ENCODE data around the gene CASKIN1. TPM values are rescaled to one million over a fixed set of nuclear protein-coding genes. Genes with fewer than 3 reads are reported as not detected.

CASKIN1 gene
- total RNA-seq, 1 donor from 2014 or later, result 0.18 TPM

DNA sequence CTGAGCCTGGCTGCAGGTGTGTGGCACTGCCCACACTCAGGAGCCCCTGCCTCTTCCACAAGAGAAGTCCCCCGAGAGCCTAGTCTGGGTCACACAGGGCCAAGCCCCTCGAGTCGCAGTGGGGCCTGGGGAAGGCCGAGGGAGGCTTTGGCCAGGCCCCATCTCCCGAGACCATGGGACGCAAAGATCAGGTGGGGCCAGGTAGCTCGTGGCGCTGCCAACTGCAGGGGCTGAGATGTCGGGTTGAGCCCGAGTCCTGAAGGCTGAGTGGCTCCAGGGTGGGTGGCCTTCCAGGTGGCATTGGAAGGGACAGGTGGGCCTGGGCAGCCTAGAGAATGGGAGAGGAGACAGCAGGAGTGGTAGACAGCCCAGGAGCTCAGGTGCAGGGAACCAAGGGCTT is 34.5 kb downstream of the CASKIN1 start:
- DNase-seq (ENCODE audit: extremely low read depth, low read depth, low spot score), result no peak

DNA sequence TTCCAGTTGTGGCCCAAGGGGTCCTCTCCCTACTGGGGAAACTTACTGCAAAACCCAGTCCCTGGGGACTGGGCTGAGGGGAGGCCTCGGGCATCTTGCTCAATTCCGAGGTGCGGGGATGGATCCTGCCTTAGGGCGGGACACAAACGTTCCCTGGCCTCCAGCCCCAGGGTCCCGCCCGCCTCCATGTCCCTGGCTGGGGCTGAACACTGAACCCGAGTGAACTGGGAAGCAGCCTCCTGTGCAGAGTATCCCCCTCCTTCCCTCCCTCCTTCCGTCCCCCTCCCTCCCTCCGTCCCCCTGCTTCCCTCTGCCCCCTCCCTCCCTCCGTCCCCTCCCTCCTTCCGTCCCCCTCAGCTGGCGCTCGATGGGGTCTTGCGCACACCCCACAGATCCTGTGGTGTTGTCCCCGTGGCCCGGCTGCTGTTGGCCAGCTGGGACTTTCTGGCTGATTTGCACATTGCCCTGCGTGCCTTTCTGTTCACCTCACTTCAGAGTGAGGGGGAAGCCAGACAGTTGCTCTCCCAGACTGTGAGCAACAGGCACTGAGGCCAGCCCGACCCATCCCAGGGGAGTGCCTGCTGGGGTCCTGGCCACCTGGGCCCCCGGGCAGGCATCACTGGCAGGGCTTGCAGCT is 35.4 kb downstream of the CASKIN1 start:
- no peak for DNase-seq (ENCODE audit: extremely low read depth, low read depth, low spot score)

DNA sequence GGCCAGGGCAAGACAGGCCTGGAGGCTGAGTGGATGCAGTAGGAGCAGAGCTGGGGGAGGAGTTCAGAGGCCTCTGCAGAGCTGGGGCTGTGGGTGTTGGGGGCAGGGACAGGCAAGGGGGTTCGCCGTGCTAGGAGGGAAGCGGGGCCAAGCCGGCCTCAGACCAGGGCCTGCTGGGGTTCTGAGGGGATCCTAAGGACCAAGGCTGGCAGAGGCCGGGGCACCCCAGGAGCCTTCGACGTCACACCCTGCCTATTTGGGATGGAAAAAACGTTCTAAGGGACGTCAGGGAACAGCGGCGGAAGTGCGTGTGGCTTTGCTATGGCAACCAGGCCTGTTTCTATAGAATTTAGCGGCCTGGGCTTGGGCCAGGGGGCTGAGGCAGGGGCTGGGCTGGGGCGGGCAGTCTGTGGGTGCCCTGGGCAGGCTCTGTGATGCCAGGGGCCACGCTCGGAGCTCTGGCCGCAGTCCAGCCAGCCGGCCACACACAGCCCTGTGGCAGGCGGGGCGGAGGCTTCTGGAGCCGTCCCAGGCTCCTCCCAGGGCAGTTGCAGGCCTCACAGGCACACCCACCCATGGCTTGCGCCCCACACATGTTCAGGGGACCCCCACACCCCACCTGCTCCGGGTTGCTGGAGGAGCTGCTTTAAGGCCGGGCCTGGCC is 37.1 kb downstream of the CASKIN1 start:
- no peak for DNase-seq (ENCODE audit: extremely low read depth, low read depth, low spot score)

GRCh38 chr16:2158262-2158638 is 38.2 kb downstream of the CASKIN1 start:
- no peak for DNase-seq (ENCODE audit: extremely low read depth, low read depth, low spot score)

GRCh38 chr16:2157480-2158261 is 38.7 kb downstream of the CASKIN1 start:
- DNase-seq (ENCODE audit: extremely low read depth, low read depth, low spot score), result no peak

DNA sequence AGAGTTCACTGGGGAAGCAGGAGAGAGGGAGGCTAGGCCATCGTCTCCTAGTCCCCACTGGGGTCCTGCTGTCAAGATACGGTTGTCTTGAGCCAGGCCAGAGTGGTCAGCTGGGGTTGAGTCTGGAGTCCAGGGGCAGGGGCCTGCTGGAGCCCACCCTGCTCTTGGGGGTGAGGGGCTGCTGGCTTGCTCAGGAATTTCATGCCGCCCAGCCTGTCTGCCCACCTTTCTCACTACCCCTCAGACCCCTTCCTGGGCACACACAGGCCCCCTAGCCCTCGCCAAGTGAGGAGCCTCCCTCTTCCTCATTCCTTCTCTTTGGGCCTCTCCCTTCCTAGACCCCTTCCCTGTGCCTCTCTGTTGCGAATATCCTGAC is 39.6 kb downstream of the CASKIN1 start:
- DNase-seq (ENCODE audit: extremely low read depth, low read depth, low spot score), result no peak

DNA sequence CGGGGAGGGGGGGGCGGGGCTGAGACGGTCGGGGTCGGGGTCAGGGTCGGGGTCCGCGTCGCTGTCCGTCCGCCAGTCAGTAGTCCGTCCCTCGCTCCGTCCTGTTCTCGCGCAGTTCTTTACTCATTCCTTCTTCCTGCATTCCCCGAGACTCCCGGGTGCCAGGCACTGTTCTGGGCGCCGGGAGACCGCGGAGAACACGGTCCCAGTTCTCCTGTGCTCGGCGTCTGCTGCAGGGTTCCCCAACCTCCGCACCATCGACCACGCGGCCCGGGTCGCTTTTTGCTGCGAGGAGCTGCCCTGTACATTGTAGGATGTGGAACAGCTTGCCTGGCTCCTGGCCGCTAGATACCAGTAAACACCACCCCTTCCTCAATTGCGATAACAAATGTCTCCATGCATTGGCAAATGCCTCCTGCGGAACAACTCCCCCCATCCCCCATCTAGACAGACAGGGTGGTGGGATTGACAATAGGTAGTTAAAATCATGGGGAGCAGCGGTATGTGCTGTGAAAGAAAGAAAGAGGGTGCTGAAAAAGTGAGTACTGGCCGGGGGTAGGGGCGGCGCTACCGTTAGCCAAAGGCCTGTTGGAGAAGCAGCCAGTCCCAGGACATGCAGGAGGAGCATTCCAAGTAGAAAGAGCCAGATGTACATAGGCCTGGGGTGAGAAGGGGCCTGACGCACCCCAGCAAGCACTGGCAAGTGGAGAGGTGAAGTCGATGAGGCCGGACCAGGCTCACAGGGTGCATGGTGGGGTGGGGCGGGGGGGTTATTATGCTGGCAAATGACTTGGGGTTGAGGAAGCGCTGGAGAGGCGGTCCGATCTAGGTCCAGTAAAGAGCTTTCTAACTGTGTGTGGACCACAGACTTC is 40.2 kb downstream of the CASKIN1 start:
- DNase-seq (ENCODE audit: extremely low read depth, low read depth, low spot score), result no peak

- peak; percentile 100 for DNase-seq (ENCODE audit: extremely low read depth, low read depth, low spot score)
These were observed 41.1 kb downstream of the CASKIN1 start, which contains the start of gene TRAF7 for GRCh38 chr16:2155091-2155950. Gene TRAF7, plus strand, starts transcription at chr16:2155782. Its CDS starts 8,139 bp downstream, at chr16:2163921.

- DNase-seq (ENCODE audit: extremely low read depth, low read depth, low spot score), result no peak
These were observed 41.8 kb downstream of the CASKIN1 start for GRCh38 chr16:2154533-2155090.

DNA sequence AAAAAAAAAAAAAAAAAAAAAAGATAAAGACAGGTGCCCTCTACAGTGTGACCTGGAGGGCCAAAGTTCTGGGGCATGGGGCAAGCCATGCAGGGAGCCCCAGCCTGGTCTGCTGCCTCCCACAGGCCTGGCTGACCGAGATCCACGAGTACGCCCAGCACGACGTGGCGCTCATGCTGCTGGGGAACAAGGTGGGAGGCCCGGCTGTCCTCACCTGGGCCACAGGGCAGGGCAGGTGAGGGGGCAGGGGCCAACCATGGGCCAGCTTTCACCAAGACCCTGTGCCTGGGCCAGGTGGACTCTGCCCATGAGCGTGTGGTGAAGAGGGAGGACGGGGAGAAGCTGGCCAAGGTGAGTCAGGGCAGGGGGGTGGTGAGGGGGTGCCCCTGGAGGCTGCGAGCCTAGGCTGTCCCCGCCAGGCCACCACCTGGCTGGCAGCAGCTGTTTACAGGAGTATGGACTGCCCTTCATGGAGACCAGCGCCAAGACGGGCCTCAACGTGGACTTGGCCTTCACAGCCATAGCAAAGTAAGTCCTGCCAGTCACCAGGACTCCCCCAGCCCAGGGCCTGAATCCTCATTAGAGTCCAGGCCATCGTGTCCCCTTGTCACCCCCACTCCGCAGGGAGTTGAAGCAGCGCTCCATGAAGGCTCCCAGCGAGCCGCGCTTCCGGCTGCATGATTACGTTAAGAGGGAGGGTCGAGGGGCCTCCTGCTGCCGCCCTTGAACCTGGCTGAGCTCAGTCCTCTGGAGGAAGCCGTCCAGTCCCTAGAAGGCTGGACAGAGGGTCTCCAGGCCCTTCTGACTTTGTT is 43.5 kb downstream of the CASKIN1 start:
- DNase-seq (ENCODE audit: extremely low read depth, low read depth, low spot score), result no peak

DNA sequence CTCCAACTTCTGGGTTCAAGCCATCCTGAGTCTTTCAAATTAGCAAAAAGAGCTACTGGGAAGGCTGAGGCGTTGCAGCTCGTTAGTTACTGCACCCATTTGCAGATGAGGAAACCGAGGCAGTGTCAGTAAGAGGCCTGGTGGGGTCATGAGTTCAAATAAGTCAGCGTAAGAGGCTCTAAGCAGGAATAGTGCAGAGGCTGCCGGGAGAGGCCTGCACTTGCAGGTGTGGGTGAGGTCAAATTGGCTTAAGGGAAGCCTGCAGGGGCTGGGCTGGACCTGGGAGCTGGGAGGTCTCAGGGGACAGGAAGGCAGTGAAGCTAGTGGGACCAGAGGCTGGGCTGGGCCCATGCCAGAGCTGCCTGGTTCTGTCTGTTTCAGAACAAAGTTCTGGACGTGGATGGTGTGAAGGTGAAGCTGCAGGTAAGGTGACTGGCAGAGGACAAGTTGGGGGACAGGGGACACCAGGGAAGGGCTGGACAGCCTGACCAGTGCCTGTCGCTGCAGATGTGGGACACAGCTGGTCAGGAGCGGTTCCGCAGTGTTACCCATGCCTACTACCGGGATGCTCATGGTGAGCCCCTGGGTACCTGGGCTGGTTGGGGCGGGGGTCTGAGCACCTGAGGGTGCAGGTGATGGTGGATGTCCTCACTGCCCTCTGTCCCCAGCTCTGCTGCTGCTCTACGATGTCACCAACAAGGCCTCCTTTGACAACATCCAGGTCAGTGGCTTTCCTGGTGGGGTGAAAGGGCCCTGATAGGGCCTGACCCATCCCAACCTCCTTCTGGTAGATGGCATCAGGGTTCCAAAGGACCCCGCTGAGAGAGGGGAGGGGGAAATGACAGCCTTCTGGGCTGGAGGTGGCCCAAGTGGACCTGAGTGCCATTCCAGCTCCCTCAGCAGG is 45.0 kb downstream of the CASKIN1 start:
- DNase-seq (ENCODE audit: extremely low read depth, low read depth, low spot score), result no peak

GRCh38 chr16:2150418-2151187 is 45.8 kb downstream of the CASKIN1 start:
- no peak for DNase-seq (ENCODE audit: extremely low read depth, low read depth, low spot score)

- no peak for DNase-seq (ENCODE audit: extremely low read depth, low read depth, low spot score)
These were observed 46.6 kb downstream of the CASKIN1 start for GRCh38 chr16:2149630-2150417.

- no peak for DNase-seq (ENCODE audit: extremely low read depth, low read depth, low spot score)
These were observed 47.4 kb downstream of the CASKIN1 start for GRCh38 chr16:2148714-2149629.

- DNase-seq (ENCODE audit: extremely low read depth, low read depth, low spot score), result no peak
These were observed 48.3 kb downstream of the CASKIN1 start, which contains the start of gene RAB26 for GRCh38 chr16:2147981-2148671. Gene RAB26, plus strand, starts transcription at chr16:2148625. Its CDS starts 159 bp downstream, at chr16:2148784.
